A549 (cell line): ENCODE results near the gene CCSER1. TPM values are rescaled to one million over a fixed set of nuclear protein-coding genes. Genes with fewer than 3 reads are reported as not detected.

Source experiments
- ATAC-seq, 2 experiments: fragments of 200-7000 bp in 1 of 2; fragments of >200 bp in 1 of 2; cut with Nextera tagmentation in 1 of 2; cut with Tn5 transposase in 1 of 2; 3 replicates each; pipeline versions ENCODE4 v1.8.0 to v1.9.1; 2018 to 2020; ENCODE audit warnings: mild to moderate bottlenecking in 1 of 2, moderate library complexity in 1 of 2
- CTCF ChIA-PET: fragments of 300-600 bp; sonication (Branson Sonifier 250); formaldehyde crosslinking; extraction: SDS; loops from one replicate; lab custom pipeline; 2021; ENCODE audit warnings: antibody characterized with exemption, inconsistent platforms; lab: Yijun Ruan, JAX
- POLR2A ChIA-PET: fragments of 350-600 bp; formaldehyde crosslinking; extraction: SDS; loops from one replicate; lab custom pipeline; 2021; ENCODE audit warnings: antibody characterized with exemption, inconsistent platforms; lab: Yijun Ruan, JAX
- DNase-seq, 2 experiments: peaks; one replicate each; pipeline versions ENCODE4 v3.0.0 to v3.0.0-alpha.2; 2011 to 2016; ENCODE audit warnings: low read depth in 1 of 2, low spot score in 1 of 2
- FAIRE-seq: peaks from 2 replicates; lab custom pipeline; 2011; peaks lifted over from hg19 to GRCh38; lab: Jason Lieb, UNC
- H3K27ac ChIP-seq, 2 experiments: fragments of >200 bp; sonication (Bioruptor Twin); formaldehyde crosslinking; 3 replicates each; pipeline ENCODE4 v1.5.1; 2016 to 2017
- H3K4me1 ChIP-seq: fragments of >200 bp; sonication (Bioruptor Twin); formaldehyde crosslinking; 3 replicates; pipeline ENCODE4 v1.6.1; 2016
- H3K4me2 ChIP-seq: fragments of >200 bp; sonication (Bioruptor Twin); formaldehyde crosslinking; 3 replicates; pipeline ENCODE4 v1.6.1; 2016
- H3K4me3 ChIP-seq: fragments of >200 bp; sonication (Bioruptor Twin); formaldehyde crosslinking; 3 replicates; pipeline ENCODE4 v1.5.1; 2016
- H3K9me3 ChIP-seq: fragments of >200 bp; sonication (Bioruptor Twin); formaldehyde crosslinking; 3 replicates; pipeline ENCODE4 v1.6.1; 2016
- CBX2 ChIP-seq: fragments of 200-600 bp; sonication (generic); IDR thresholded peaks from 2 replicates; pipeline ENCODE4 v1.6.1; 2016; ENCODE audit warnings: low read depth, mild to moderate bottlenecking, borderline replicate concordance
- CBX8 ChIP-seq: fragments of 200-600 bp; sonication (generic); IDR thresholded peaks from 2 replicates; pipeline ENCODE4 v1.6.1; 2016
- CEBPB ChIP-seq, 2 experiments: fragments of >200 bp in 1 of 2; sonication (Bioruptor Twin) in 1 of 2; formaldehyde crosslinking in 1 of 2; IDR thresholded peaks; 2 replicates each; pipeline ENCODE4 v1.6.1; 2012 to 2016
- CHD4 ChIP-seq: fragments of 200-600 bp; sonication (generic); IDR thresholded peaks from 2 replicates; pipeline ENCODE4 v1.6.1; 2016; ENCODE audit warnings: antibody characterized with exemption, mild to moderate bottlenecking, borderline replicate concordance
- EP300 ChIP-seq, 2 experiments: fragments of >200 bp; sonication (Bioruptor Twin); formaldehyde crosslinking; IDR thresholded peaks; 2 replicates in 1 of 2; 3 replicates in 1 of 2; pipeline ENCODE4 v1.6.1; 2016 to 2017
- ESRRA ChIP-seq: fragments of 150-350 bp; IDR thresholded peaks from 2 replicates; pipeline ENCODE4 v1.6.1; 2014; ENCODE audit warnings: mild to moderate bottlenecking, low read length, borderline replicate concordance
- FOSB ChIP-seq: fragments of 250-450 bp; sonication (Bioruptor Pico); IDR thresholded peaks from 2 replicates; pipeline ENCODE4 v1.5.0; 2020; ENCODE audit warnings: mild to moderate bottlenecking, moderate library complexity
- FOSL2 ChIP-seq, 2 experiments: fragments of 450-650 bp in 1 of 2; fragments of >200 bp in 1 of 2; sonication (Bioruptor Twin) in 1 of 2; formaldehyde crosslinking; IDR thresholded peaks; 2 replicates each; pipeline versions ENCODE4 v1.5.0 to v1.6.1; 2016 to 2020; ENCODE audit warnings: mild to moderate bottlenecking in 1 of 2, moderate library complexity in 1 of 2
- HDAC2 ChIP-seq: fragments of 200-600 bp; sonication (generic); IDR thresholded peaks from 2 replicates; pipeline ENCODE4 v1.6.1; 2016
- JUN ChIP-seq, 2 experiments: fragments of >200 bp; sonication (Bioruptor Twin); formaldehyde crosslinking; IDR thresholded peaks; 2 replicates in 1 of 2; 3 replicates in 1 of 2; pipeline ENCODE4 v1.6.1; 2016 to 2017
- KDM1A ChIP-seq: fragments of 200-600 bp; sonication (generic); IDR thresholded peaks from 2 replicates; pipeline ENCODE4 v1.6.1; 2016; ENCODE audit warnings: low read depth, mild to moderate bottlenecking
- KDM5A ChIP-seq: fragments of 200-600 bp; sonication (generic); IDR thresholded peaks from 2 replicates; pipeline ENCODE4 v1.6.1; 2016; ENCODE audit warnings: antibody characterized with exemption, mild to moderate bottlenecking
- MAZ ChIP-seq: fragments of 150-350 bp; IDR thresholded peaks from 2 replicates; pipeline ENCODE4 v1.6.1; 2014; ENCODE audit warnings: antibody characterized with exemption, low read depth, low read length, borderline replicate concordance
- NPAS2 ChIP-seq: fragments of 250-450 bp; sonication (Bioruptor Pico); IDR thresholded peaks from 2 replicates; pipeline ENCODE4 v1.8.0; 2022; ENCODE audit warnings: mild to moderate bottlenecking, moderate library complexity, borderline replicate concordance
- RFX5 ChIP-seq: fragments of 450-650 bp; IDR thresholded peaks from 2 replicates; pipeline ENCODE4 v1.7.1; 2014; ENCODE audit warnings: antibody characterized with exemption, mild to moderate bottlenecking, moderate library complexity
- RNF2 ChIP-seq: fragments of 200-600 bp; sonication (generic); IDR thresholded peaks from 2 replicates; pipeline ENCODE4 v1.6.1; 2016; ENCODE audit warnings: low read depth, mild to moderate bottlenecking, antibody characterized with exemption, moderate library complexity, borderline replicate concordance
- SREBF2 ChIP-seq: fragments of 450-650 bp; IDR thresholded peaks from 2 replicates; pipeline ENCODE4 v1.6.1; 2014; ENCODE audit warnings: mild to moderate bottlenecking, moderate library complexity
- ZC3H11A ChIP-seq: fragments of 450-650 bp; IDR thresholded peaks from 2 replicates; pipeline ENCODE4 v1.6.1; 2014; ENCODE audit warnings: antibody characterized with exemption, mild to moderate bottlenecking
- ZSCAN20 ChIP-seq: fragments of 250-450 bp; sonication (Bioruptor Pico); IDR thresholded peaks from 2 replicates; pipeline ENCODE4 v1.8.0; 2022; ENCODE audit warnings: mild to moderate bottlenecking, moderate library complexity
- polyA plus RNA-seq, 4 experiments: library from polyadenylated mRNA; depleted of rRNA in 3 of 4; stranded (reverse); fragments of >200 nt; fragmentation: RNase III in 1 of 4; extraction: RNeasy Plus Mini Kit Qiagen cat#74134 plus additional on column Dnase treatment in 1 of 4; gene quantifications; 2 replicates in 3 of 4; 3 replicates in 1 of 4; pipeline ENCODE4 v1.2.3, GENCODE V29; 2011 to 2017
- TF ChIP-seq, protein P1 (sequence below): IDR thresholded peaks from 2 replicates; pipeline ENCODE4 v1.6.1; 2012
- TF ChIP-seq, protein P2 (sequence below): fragments of >200 bp; sonication (Bioruptor Twin); formaldehyde crosslinking; IDR thresholded peaks from 3 replicates; pipeline ENCODE4 v1.6.1; 2016
- TF ChIP-seq, protein P3 (sequence below): fragments of 250-450 bp; sonication (Bioruptor Pico); IDR thresholded peaks from 2 replicates; pipeline ENCODE4 v1.5.0; 2021; ENCODE audit warnings: mild to moderate bottlenecking, moderate library complexity, borderline replicate concordance
- TF ChIP-seq, protein P4 (sequence below): fragments of 200-600 bp; sonication (generic); IDR thresholded peaks from 2 replicates; pipeline ENCODE4 v1.6.1; 2016; ENCODE audit warnings: antibody characterized with exemption, mild to moderate bottlenecking, moderate library complexity

The CCSER1 gene
- polyA plus RNA-seq, 2 of the 4 experiments (the other 2 are of a cell fraction), result 0.06 TPM; not detected in 1

DNA sequence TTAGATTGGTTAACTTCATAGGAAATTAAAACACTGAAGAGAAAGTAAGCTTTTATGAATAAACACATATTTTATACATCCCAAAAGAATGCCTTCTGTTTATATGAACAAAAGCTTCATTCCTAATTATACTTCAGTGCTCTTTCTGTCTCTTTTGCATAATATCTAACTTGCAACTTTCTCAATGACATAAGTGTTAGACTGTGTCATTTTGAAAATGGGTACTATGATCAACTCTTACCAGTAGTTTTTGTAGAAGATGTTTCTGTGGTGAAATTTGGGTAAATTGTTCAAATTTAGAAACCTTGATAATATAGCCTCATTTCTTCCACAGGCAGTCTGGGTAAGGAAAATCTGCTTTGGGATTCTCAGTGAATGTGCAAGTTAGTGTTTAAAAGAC, 991.4 kb downstream of the CCSER1 start:
- H3K27ac ChIP-seq, result no peak overlapping the region
- POLR2A ChIA-PET, result no interaction called here
- no peak overlapping the region for H3K4me3 ChIP-seq
- no peak for ATAC-seq
- CTCF ChIA-PET, result no interaction called here
- TF ChIP-seq FOSL2 (IDR thresholded peaks at IDR 0.05) (no peak), FOSL2 (CRISPR knock-in tag; IDR thresholded peaks at IDR 0.05) (no peak), SREBF2 (no peak), ESRRA (no peak), FOSB (CRISPR knock-in tag) (no peak)
- H3K4me2 ChIP-seq, result no peak overlapping the region
- H3K9me3 ChIP-seq, result no peaks in the 10 kb centered on the region
- no peaks in the 10 kb centered on the region for H3K4me1 ChIP-seq
- DNase-seq, result no peak
- no peak for FAIRE-seq

DNA sequence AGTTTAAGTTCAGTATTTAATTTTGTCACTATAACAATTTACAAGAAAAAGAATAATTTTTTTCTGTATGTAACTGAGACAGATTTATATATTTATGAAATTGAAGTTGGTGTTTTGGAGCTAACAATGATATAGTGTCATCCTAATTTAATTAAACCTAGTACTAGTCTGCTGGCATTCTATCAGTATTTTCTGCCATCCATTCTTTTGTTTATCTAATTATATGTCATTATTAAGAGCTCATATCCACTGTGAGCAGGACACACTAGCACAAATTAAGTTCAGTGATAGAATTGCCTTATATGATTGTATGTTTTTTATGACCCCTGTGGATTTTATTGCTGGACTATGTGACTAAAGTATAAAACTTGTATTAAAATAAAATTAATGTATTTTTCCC, 996.5 kb downstream of the CCSER1 start:
- no peak for DNase-seq
- POLR2A ChIA-PET, result no interaction called here
- FAIRE-seq, result no peak
- H3K9me3 ChIP-seq, result no peaks in the 10 kb centered on the region
- no peak overlapping the region for H3K27ac ChIP-seq
- no peak overlapping the region for H3K4me3 ChIP-seq
- TF ChIP-seq, protein P1, sequence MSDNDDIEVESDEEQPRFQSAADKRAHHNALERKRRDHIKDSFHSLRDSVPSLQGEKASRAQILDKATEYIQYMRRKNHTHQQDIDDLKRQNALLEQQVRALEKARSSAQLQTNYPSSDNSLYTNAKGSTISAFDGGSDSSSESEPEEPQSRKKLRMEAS, result no peak
- no peak for TF ChIP-seq MAZ
- TF ChIP-seq CEBPB (IDR thresholded peaks at IDR 0.05), result no peak
- TF ChIP-seq KDM1A, result no peak
- TF ChIP-seq KDM5A, result no peak
- no peak for TF ChIP-seq HDAC2
- TF ChIP-seq FOSL2 (IDR thresholded peaks at IDR 0.05), result no peak
- TF ChIP-seq FOSL2 (CRISPR knock-in tag; IDR thresholded peaks at IDR 0.05), result no peak
- TF ChIP-seq, protein P2, sequence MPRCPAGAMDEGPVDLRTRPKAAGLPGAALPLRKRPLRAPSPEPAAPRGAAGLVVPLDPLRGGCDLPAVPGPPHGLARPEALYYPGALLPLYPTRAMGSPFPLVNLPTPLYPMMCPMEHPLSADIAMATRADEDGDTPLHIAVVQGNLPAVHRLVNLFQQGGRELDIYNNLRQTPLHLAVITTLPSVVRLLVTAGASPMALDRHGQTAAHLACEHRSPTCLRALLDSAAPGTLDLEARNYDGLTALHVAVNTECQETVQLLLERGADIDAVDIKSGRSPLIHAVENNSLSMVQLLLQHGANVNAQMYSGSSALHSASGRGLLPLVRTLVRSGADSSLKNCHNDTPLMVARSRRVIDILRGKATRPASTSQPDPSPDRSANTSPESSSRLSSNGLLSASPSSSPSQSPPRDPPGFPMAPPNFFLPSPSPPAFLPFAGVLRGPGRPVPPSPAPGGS, result no peak
- TF ChIP-seq NPAS2 (CRISPR knock-in tag), result no peak
- TF ChIP-seq CBX2, result no peak
- TF ChIP-seq ZC3H11A, result no peak
- TF ChIP-seq ZSCAN20, result no peak
- no peak for TF ChIP-seq JUN (IDR thresholded peaks at IDR 0.05)
- TF ChIP-seq EP300 (IDR thresholded peaks at IDR 0.05), result no peak
- TF ChIP-seq, protein P3, sequence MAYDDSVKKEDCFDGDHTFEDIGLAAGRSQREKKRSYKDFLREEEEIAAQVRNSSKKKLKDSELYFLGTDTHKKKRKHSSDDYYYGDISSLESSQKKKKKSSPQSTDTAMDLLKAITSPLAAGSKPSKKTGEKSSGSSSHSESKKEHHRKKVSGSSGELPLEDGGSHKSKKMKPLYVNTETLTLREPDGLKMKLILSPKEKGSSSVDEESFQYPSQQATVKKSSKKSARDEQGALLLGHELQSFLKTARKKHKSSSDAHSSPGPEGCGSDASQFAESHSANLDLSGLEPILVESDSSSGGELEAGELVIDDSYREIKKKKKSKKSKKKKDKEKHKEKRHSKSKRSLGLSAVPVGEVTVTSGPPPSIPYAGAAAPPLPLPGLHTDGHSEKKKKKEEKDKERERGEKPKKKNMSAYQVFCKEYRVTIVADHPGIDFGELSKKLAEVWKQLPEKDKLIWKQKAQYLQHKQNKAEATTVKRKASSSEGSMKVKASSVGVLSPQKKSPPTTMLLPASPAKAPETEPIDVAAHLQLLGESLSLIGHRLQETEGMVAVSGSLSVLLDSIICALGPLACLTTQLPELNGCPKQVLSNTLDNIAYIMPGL, result no peak
- TF ChIP-seq, protein P4, sequence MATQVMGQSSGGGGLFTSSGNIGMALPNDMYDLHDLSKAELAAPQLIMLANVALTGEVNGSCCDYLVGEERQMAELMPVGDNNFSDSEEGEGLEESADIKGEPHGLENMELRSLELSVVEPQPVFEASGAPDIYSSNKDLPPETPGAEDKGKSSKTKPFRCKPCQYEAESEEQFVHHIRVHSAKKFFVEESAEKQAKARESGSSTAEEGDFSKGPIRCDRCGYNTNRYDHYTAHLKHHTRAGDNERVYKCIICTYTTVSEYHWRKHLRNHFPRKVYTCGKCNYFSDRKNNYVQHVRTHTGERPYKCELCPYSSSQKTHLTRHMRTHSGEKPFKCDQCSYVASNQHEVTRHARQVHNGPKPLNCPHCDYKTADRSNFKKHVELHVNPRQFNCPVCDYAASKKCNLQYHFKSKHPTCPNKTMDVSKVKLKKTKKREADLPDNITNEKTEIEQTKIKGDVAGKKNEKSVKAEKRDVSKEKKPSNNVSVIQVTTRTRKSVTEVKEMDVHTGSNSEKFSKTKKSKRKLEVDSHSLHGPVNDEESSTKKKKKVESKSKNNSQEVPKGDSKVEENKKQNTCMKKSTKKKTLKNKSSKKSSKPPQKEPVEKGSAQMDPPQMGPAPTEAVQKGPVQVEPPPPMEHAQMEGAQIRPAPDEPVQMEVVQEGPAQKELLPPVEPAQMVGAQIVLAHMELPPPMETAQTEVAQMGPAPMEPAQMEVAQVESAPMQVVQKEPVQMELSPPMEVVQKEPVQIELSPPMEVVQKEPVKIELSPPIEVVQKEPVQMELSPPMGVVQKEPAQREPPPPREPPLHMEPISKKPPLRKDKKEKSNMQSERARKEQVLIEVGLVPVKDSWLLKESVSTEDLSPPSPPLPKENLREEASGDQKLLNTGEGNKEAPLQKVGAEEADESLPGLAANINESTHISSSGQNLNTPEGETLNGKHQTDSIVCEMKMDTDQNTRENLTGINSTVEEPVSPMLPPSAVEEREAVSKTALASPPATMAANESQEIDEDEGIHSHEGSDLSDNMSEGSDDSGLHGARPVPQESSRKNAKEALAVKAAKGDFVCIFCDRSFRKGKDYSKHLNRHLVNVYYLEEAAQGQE, result no peak
- no peak for TF ChIP-seq RNF2
- TF ChIP-seq CHD4, result no peak
- no peak for TF ChIP-seq RFX5
- TF ChIP-seq CBX8, result no peak
- TF ChIP-seq, all 56 proteins: peak for 0
- no peak overlapping the region for H3K4me2 ChIP-seq
- H3K4me1 ChIP-seq, result no peaks in the 10 kb centered on the region
- CTCF ChIA-PET, result no interaction called here
- ATAC-seq, result no peak
